ENCODE data around the gene A3GALT2.
A peak's percentile ranks its signal among the peaks of the same experiment; 100 is the strongest.

The A3GALT2 gene

DNA sequence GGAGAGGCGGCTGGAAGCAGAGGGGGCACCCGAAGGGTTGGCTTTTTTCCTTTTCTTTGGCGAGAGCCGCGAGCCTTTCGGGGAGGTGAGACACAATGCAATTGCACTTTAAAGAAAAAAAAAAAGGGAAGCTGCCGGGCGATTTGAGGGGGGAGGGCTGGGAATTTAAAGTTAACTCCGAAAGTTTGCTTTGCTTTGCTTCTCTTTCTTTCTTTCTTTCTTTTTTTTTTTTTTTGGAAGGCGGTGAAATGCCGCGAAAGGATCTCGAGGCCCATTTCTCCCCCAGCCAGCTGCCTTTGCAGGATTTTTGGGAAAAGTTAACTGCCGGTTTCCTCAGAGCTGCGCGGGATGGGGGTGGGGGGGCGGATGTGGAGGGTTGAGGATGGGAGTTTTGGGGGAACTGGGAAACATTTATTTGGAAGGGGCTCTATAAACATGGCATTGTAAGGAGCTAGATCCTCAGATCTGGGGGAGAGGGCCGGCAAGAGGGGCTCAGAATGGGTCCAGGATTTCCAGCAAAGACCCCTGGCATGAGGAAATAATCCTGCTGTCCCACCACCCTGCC is 63.6 kb downstream of the A3GALT2 start:
- TF ChIP-seq, protein P1, sequence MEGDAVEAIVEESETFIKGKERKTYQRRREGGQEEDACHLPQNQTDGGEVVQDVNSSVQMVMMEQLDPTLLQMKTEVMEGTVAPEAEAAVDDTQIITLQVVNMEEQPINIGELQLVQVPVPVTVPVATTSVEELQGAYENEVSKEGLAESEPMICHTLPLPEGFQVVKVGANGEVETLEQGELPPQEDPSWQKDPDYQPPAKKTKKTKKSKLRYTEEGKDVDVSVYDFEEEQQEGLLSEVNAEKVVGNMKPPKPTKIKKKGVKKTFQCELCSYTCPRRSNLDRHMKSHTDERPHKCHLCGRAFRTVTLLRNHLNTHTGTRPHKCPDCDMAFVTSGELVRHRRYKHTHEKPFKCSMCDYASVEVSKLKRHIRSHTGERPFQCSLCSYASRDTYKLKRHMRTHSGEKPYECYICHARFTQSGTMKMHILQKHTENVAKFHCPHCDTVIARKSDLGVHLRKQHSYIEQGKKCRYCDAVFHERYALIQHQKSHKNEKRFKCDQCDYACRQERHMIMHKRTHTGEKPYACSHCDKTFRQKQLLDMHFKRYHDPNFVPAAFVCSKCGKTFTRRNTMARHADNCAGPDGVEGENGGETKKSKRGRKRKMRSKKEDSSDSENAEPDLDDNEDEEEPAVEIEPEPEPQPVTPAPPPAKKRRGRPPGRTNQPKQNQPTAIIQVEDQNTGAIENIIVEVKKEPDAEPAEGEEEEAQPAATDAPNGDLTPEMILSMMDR (conservative IDR thresholded peaks at IDR 0.05; ENCODE audit: low read depth, low read length) = no peak
- peak overlapping the region; percentile 71 for H3K4me3 ChIP-seq (ENCODE audit: low read depth, low read length)
- no peak for DNase-seq (ENCODE audit: low read depth)

Data from choroid plexus epithelial cell (primary cell).